Heart left ventricle (tissue), 16 donors: Measurements from ENCODE around the gene SRI. TPM values are rescaled to one million over a fixed set of nuclear protein-coding genes. Genes with fewer than 3 reads are reported as not detected.

Experiments
- ATAC-seq, 4 donors: fragments of 200-7000 bp; cut with Tn5 transposase; one replicate each; pipeline ENCODE4 v1.9.1; 2020 to 2022; ENCODE audit warnings: moderate library complexity in 4 of 4, mild to moderate bottlenecking in 3 of 4, moderate number of reproducible peaks in 1 of 4
- DNase-seq, 5 donors: peaks; one replicate each; pipeline ENCODE4 v3.0.0-alpha.2; 2020
- H3K27ac ChIP-seq, 12 donors: fragments of 200-600 bp; sonication (generic) in 4 of 12; one replicate each; pipeline versions ENCODE4 v1.5.0 to v1.8.0; 2016 to 2022; ENCODE audit warnings: mild to moderate bottlenecking in 2 of 12
- H3K27me3 ChIP-seq, 9 donors: fragments of 200-600 bp; sonication (generic) in 2 of 9; one replicate each; pipeline versions ENCODE4 v1.5.1 to v1.8.0; 2016 to 2022; ENCODE audit warnings: mild to moderate bottlenecking in 3 of 9
- H3K36me3 ChIP-seq, 9 donors: fragments of 200-600 bp; sonication (generic) in 2 of 9; one replicate each; pipeline versions ENCODE4 v1.5.0 to v1.8.0; 2018 to 2022; ENCODE audit warnings: mild to moderate bottlenecking in 2 of 9
- H3K4me1 ChIP-seq, 12 donors: fragments of 200-600 bp; sonication (generic) in 4 of 12; one replicate each; pipeline versions ENCODE4 v1.5.0 to v1.8.0; 2016 to 2022; ENCODE audit warnings: mild to moderate bottlenecking in 3 of 12
- H3K4me3 ChIP-seq, 12 donors: fragments of 200-600 bp; sonication (generic) in 4 of 12; one replicate each; pipeline versions ENCODE4 v1.5.0 to v1.8.0; 2017 to 2022; ENCODE audit warnings: mild to moderate bottlenecking in 9 of 12, moderate library complexity in 4 of 12
- H3K9me3 ChIP-seq, 12 donors: fragments of 200-600 bp; sonication (generic) in 4 of 12; one replicate each; pipeline versions ENCODE4 v1.5.0 to v1.8.0; 2016 to 2022; ENCODE audit warnings: mild to moderate bottlenecking in 1 of 12
- POLR2A ChIP-seq, 2 donors: fragments of 450-650 bp; IDR thresholded peaks; one replicate each; pipeline ENCODE4 v1.6.1; 2017; ENCODE audit warnings: antibody characterized with exemption in 2 of 2, mild to moderate bottlenecking in 2 of 2, moderate library complexity in 2 of 2
- WGBS, 4 donors: extraction: QIAGEN DNeasy Blood & Tissue Kit in 2 of 4; methylation state at CpG; one replicate each; pipeline versions ENCODE4 v1.1.5 to v1.1.7; 2013 to 2018; 5-methylcytosine and 5-hydroxymethylcytosine counted together
- intact Hi-C, 10 donors: fragments of 100-400 bp; cut with DNase I; formaldehyde crosslinking; loops; one replicate each; pipeline versions ENCODE4 v1.11.1 to v1.14.2; 2022
- polyA plus RNA-seq, 2 donors: library from polyadenylated mRNA; stranded (reverse); fragments of 200-250 nt; gene quantifications; one replicate each; pipeline ENCODE4 v1.2.3, GENCODE V29; 2013
- total RNA-seq, 9 donors: library from RNA; depleted of rRNA in 2 of 9; stranded (reverse); fragments of >200 nt in 2 of 9; fragmentation: NEBNext Ultra II Directional in 3 of 9; extraction: Animal tissue kit (Norgen Biotek cat#: 25700) in 3 of 9; gene quantifications; one replicate each; pipeline versions ENCODE4 v1.1.0 to v1.2.4, GENCODE V29; 2016 to 2023
- TF ChIP-seq, protein P1 (sequence below), 12 donors: fragments of 200-600 bp; sonication (generic) in 4 of 12; IDR thresholded peaks; one replicate each; pipeline versions ENCODE4 v1.5.0 to v1.8.0; 2018 to 2022; ENCODE audit warnings: antibody characterized with exemption in 12 of 12, mild to moderate bottlenecking in 5 of 12
- donor health status: ischemic (EF 13 %, LVEDD 7.1; RV severe dilation, severe dysfunction).
- donor health status: healthy with polysubstance abuse.
- donor health status: DM: no; HTN: yes; CAD: no.
- donor health status: DM: no; HTN: no; CAD: no.
- donor health status: ischemic (EF 25% LVEDD 6.9; RV normal size, moderate dysfunction).
- donor health status: ischemic (EF 25% LVEDD 5.7; RV mildly dilated, moderate dysfunction).
- donor health status: healthy.
- donor health status: DM: yes; HTN: yes; CAD: no.
- donor health status: ischemic (EF 35%, LVEDD 5.7; RV mildly dilated, moderate dysfunction).
- donor health status: nonischemic (EF 11% LVEDD 7.7; RV severe dilation, severe dysfunction).
- donor health status: DM: yes; HTN: yes; CAD: no.
- donor health status: PGD.
- donor health status: ischemic (EF 29% LVEDD 5.4; RV normal size, mild dysfunction).
- donor health status: nonischemic (EF 23%, LVEDD 6.1; RV moderate dilation, normal function).

SRI gene
- total and polyA plus RNA-seq, 11 donors: 25.9 to 88.5 (median 68.9) TPM

DNA sequence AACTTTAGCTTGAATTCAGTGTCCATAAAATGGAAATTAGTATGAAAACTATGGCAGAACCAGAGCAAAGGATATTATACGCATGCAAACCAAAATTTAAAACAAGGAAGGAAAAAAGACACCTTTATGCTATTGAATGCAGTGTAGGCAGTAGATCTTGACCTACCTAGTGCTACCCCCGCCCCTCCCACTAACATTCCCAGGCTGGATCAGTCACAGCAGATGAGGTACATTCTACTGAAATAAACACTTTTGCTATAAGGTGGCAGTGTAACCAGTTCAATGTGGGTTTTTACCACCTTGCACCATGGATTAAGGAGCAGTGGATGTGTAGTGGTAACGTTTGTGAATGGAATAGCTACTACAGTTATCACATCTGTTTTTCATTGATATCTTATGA lies 27.9 kb downstream of the SRI start:
- WGBS, 4 donors: 84 to 91% (median 87%) methylated on average over 3 of the region's 3 CpGs
- Histone ChIP-seq H3K4me1 (no peaks in the 10 kb centered on the region), H3K27me3 (no peaks in the 10 kb centered on the region), H3K27ac (no peak overlapping the region), H3K4me3 (no peak overlapping the region), H3K36me3 (peaks cover 0 to 6% (median 0%) of the 10 kb centered on the region in 9 donors), H3K9me3 (no peaks in the 10 kb centered on the region)
- intact Hi-C loops: no loop called here
- DNase-seq (no peak), ATAC-seq (no peak)
- TF ChIP-seq POLR2A (IDR thresholded peaks at IDR 0.05): no peak
- TF ChIP-seq, protein P1, sequence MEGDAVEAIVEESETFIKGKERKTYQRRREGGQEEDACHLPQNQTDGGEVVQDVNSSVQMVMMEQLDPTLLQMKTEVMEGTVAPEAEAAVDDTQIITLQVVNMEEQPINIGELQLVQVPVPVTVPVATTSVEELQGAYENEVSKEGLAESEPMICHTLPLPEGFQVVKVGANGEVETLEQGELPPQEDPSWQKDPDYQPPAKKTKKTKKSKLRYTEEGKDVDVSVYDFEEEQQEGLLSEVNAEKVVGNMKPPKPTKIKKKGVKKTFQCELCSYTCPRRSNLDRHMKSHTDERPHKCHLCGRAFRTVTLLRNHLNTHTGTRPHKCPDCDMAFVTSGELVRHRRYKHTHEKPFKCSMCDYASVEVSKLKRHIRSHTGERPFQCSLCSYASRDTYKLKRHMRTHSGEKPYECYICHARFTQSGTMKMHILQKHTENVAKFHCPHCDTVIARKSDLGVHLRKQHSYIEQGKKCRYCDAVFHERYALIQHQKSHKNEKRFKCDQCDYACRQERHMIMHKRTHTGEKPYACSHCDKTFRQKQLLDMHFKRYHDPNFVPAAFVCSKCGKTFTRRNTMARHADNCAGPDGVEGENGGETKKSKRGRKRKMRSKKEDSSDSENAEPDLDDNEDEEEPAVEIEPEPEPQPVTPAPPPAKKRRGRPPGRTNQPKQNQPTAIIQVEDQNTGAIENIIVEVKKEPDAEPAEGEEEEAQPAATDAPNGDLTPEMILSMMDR (IDR thresholded peaks at IDR 0.05): no peak

DNA sequence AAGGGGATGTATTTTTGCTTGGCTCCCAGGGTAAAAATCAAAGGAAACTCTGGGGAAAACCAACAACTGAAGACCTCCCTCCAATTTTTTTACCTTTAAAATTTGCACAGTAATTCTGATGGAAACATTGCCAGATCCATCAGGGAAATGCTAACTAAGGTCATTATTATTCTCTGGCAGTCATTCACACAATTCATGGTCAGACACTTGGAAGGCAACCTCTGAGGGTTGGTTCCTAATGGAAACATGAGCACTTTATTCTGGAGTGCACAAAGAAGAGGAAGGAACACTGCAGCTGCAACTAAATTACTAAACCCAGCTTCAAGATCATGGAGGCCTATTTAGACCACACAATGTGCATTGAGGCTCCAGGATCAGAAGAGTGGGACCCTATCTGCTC lies 34.2 kb downstream of the SRI start:
- DNase-seq (no peak), ATAC-seq (no peak)
- TF ChIP-seq, protein P1 (IDR thresholded peaks at IDR 0.05): no peak
- no peak for TF ChIP-seq POLR2A (IDR thresholded peaks at IDR 0.05)
- no peak overlapping the region for H3K4me3 ChIP-seq
- H3K36me3 ChIP-seq: no peaks in the 10 kb centered on the region
- H3K27me3 ChIP-seq: no peaks in the 10 kb centered on the region
- no peaks in the 10 kb centered on the region for H3K9me3 ChIP-seq
- no peaks in the 10 kb centered on the region for H3K4me1 ChIP-seq
- intact Hi-C loops: no loop called here
- no peak overlapping the region for H3K27ac ChIP-seq

DNA sequence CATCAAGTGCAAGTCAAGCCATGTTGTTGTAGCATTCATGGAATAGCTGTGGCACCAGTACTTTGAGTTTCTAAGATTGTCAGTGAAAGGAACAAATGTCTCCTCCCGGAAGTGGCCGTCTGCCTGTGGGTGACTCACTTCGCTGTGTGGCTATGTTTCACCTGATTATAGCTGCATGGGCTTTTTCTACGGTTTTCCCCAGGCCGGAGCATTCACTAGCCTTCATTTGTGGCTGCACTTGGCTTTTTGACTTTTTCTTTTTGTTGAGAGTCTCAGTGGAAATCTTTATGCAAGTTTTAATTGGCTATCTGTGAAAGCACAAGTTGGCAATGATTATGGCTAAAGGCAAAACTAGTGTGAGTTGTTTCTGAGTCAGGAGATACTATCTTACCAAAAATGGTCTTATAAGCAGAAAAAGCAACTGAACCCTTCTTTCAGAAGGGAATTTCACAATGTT lies 35.0 kb downstream of the SRI start:
- Histone ChIP-seq H3K4me1 (no peaks in the 10 kb centered on the region), H3K27ac (no peak overlapping the region), H3K9me3 (no peaks in the 10 kb centered on the region), H3K36me3 (no peaks in the 10 kb centered on the region), H3K4me3 (no peak overlapping the region), H3K27me3 (no peaks in the 10 kb centered on the region)
- intact Hi-C loops: no loop called here
- ATAC-seq (no peak), DNase-seq (no peak)
- TF ChIP-seq POLR2A (IDR thresholded peaks at IDR 0.05): no peak
- TF ChIP-seq, protein P1 (IDR thresholded peaks at IDR 0.05): no peak
- WGBS, 4 donors: 84 to 93% (median 88%) methylated on average over 5 of the region's 5 CpGs

DNA sequence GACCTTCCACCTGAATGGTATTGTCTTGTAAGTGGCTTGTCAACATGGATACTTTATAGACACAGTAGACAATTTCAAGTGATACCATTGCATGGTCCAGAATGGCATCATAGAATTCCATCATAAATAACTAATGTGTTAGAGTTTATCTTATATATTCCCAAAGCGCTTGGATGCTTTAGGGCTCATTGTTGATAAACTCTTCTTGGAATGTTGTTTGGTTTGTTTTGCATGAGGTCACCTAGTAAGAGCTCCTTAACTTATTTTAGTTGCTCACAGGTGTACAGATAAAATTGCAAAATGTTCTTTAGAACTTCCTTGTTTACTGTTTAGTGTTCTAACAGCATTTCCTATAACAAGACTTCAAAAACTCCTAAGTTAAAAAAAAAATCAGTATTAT lies 36.8 kb downstream of the SRI start:
- ATAC-seq: no peak
- no peak overlapping the region for H3K4me3 ChIP-seq
- H3K36me3 ChIP-seq: no peaks in the 10 kb centered on the region
- H3K27ac ChIP-seq: no peak overlapping the region
- 95 to 98% (median 97%) methylated on average over 1 of the region's 1 CpG for WGBS, 4 donors
- no peak for DNase-seq
- no peaks in the 10 kb centered on the region for H3K9me3 ChIP-seq
- intact Hi-C loops: no loop called here
- no peak for TF ChIP-seq POLR2A (IDR thresholded peaks at IDR 0.05)
- no peaks in the 10 kb centered on the region for H3K4me1 ChIP-seq
- no peaks in the 10 kb centered on the region for H3K27me3 ChIP-seq

DNA sequence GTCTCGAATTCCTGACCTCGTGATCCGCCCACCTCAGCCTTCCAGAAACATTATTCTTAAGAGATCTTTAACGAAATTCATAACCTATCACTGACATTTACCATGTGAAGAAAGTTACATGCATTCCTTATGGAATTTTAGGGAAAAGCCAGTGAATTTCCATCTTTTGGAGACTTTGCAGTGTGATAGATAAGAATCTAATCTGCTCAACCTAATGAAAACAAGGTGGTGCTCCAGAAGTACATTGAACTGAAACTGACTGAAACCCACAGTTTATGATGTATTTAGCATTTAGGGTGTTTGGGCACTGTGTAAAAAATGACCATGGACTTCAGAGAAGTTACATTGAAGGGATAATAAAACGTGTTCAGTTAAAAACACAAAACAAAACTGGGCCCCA lies 43.6 kb downstream of the SRI start:
- Histone ChIP-seq H3K9me3 (no peaks in the 10 kb centered on the region), H3K4me1 (no peaks in the 10 kb centered on the region), H3K27me3 (no peaks in the 10 kb centered on the region), H3K4me3 (no peak overlapping the region), H3K36me3 (no peaks in the 10 kb centered on the region), H3K27ac (no peak overlapping the region)
- no peak for TF ChIP-seq POLR2A (IDR thresholded peaks at IDR 0.05)
- TF ChIP-seq, protein P1 (IDR thresholded peaks at IDR 0.05): no peak
- WGBS, 4 donors: 90 to 97% (median 95%) methylated on average over 5 of the region's 5 CpGs
- no peak for DNase-seq
- intact Hi-C loops: loop anchor here in 2 of 10 donors (10.0 kb wide), 2 partner anchors 71 to 381 kb away; no protein-coding TSS in a partner anchor
- ATAC-seq: no peak
